Neural progenitor cell (in vitro differentiated cells): ENCODE data around the gene ARHGAP5. TPM values are rescaled to one million over a fixed set of nuclear protein-coding genes. Genes with fewer than 3 reads are reported as not detected.

Source experiments
- DNase-seq: peaks from one replicate; pipeline ENCODE4 v3.0.0-alpha.2; 2016; ENCODE audit warnings: low spot score
- H2AFZ ChIP-seq: fragments of 200-600 bp; sonication (generic); replicated peaks from 2 replicates; pipeline ENCODE4 v1.6.1; 2016; ENCODE audit warnings: antibody characterized with exemption
- H3F3A ChIP-seq: fragments of 200-600 bp; sonication (generic); 2 replicates; pipeline ENCODE4 v1.6.1; 2016; ENCODE audit warnings: antibody characterized with exemption, low read depth
- H3K27ac ChIP-seq: fragments of 200-600 bp; sonication (generic); 2 replicates; pipeline ENCODE4 v1.5.1; 2016; ENCODE audit warnings: mild to moderate bottlenecking
- H3K27me3 ChIP-seq: fragments of 200-600 bp; sonication (generic); 2 replicates; pipeline ENCODE4 v1.6.1; 2016; ENCODE audit warnings: mild to moderate bottlenecking, moderate library complexity
- H3K36me3 ChIP-seq: fragments of 200-600 bp; sonication (generic); 2 replicates; pipeline ENCODE4 v1.5.1; 2016
- H3K4me1 ChIP-seq: fragments of 200-600 bp; sonication (generic); 2 replicates; pipeline ENCODE4 v1.6.1; 2016; ENCODE audit warnings: mixed run types
- H3K4me2 ChIP-seq: fragments of 200-600 bp; sonication (generic); 2 replicates; pipeline ENCODE4 v1.6.1; 2016
- H3K4me3 ChIP-seq: fragments of 200-600 bp; sonication (generic); 2 replicates; pipeline ENCODE4 v1.5.1; 2016
- H3K79me2 ChIP-seq: fragments of 200-600 bp; sonication (generic); 2 replicates; pipeline ENCODE4 v1.6.1; 2016; ENCODE audit warnings: low read depth
- H3K9ac ChIP-seq: fragments of 200-600 bp; sonication (generic); 2 replicates; pipeline ENCODE4 v1.6.1; 2016
- H3K9me3 ChIP-seq: fragments of 200-600 bp; sonication (generic); 2 replicates; pipeline ENCODE4 v1.5.1; 2016; ENCODE audit warnings: low read depth
- H4K20me1 ChIP-seq: fragments of 200-600 bp; sonication (generic); 2 replicates; pipeline ENCODE4 v1.6.1; 2016; ENCODE audit warnings: low read depth
- H3K27ac Mint-ChIP-seq: 3 replicates; pipeline ENCODE4 v1.8.0; 2021; ENCODE audit warnings: mixed read lengths
- H3K27me3 Mint-ChIP-seq: 2 replicates; pipeline ENCODE4 v1.8.0; 2022; ENCODE audit warnings: low read depth, mild to moderate bottlenecking, inconsistent platforms, moderate library complexity, mixed read lengths; ENCODE audit not compliant: insufficient read depth
- H3K36me3 Mint-ChIP-seq: 3 replicates; pipeline ENCODE4 v1.8.0; 2021; ENCODE audit warnings: mixed read lengths
- H3K4me1 Mint-ChIP-seq: 3 replicates; pipeline ENCODE4 v1.8.0; 2021; ENCODE audit warnings: mixed read lengths
- H3K4me3 Mint-ChIP-seq: 3 replicates; pipeline ENCODE4 v1.8.0; 2021; ENCODE audit warnings: mild to moderate bottlenecking, moderate library complexity, mixed read lengths
- H3K9me3 Mint-ChIP-seq: 3 replicates; pipeline ENCODE4 v1.8.0; 2020; ENCODE audit warnings: mixed read lengths
- EZH2 ChIP-seq: fragments of 200-600 bp; sonication (generic); IDR thresholded peaks from 2 replicates; pipeline ENCODE4 v1.6.1; 2017; ENCODE audit warnings: antibody characterized with exemption, mild to moderate bottlenecking, moderate library complexity
- EZH2phosphoT487 ChIP-seq: fragments of 200-600 bp; sonication (generic); IDR thresholded peaks from 2 replicates; pipeline ENCODE4 v1.6.1; 2017; ENCODE audit warnings: antibody characterized with exemption
- total RNA-seq: library from RNA; depleted of rRNA; stranded (reverse); fragments of >200 nt; gene quantifications from 2 replicates; pipeline ENCODE4 v1.2.3, GENCODE V29; 2015; ENCODE audit warnings: low replicate concordance
- TF ChIP-seq, protein P1 (sequence below): fragments of 200-600 bp; sonication (generic); IDR thresholded peaks from 2 replicates; pipeline ENCODE4 v1.5.1; 2017; ENCODE audit warnings: antibody characterized with exemption, mild to moderate bottlenecking

Gene ARHGAP5
- total RNA-seq, 1 donor from 2014 or later: 202 TPM

DNA sequence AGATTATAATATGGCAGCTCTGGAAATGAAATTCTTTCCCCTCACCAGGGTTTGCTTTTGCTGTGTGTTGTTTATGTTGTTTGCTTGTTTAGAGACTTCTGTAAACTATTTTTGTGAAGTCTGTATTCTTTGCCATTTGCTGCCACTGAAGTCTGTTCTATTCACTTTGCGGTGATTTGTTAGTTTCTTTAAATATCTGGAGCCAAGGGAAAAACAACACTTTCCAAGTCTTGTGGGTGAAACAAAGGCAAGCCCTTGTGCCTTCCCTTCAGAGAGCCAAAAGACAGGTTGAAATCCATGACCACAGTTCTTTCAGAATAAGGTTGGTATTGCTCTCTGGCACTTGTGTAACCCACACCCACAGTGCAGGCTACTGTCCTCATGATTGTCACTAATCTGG, 65.2 kb downstream of the ARHGAP5 start:
- H3K27me3 ChIP-seq: no peaks in the 10 kb centered on the region
- Mint-ChIP-seq H3K27me3 (peaks cover 2% of the 10 kb centered on the region), H3K4me3 (no peak overlapping the region), H3K4me1 (no peaks in the 10 kb centered on the region), H3K9me3 (peaks cover 45% of the 10 kb centered on the region), H3K36me3 (peaks cover 59% of the 10 kb centered on the region), H3K27ac (no peak overlapping the region)
- H3K4me1 ChIP-seq: no peaks in the 10 kb centered on the region
- no peak for TF ChIP-seq EZH2
- TF ChIP-seq EZH2phosphoT487: no peak
- TF ChIP-seq, protein P1, sequence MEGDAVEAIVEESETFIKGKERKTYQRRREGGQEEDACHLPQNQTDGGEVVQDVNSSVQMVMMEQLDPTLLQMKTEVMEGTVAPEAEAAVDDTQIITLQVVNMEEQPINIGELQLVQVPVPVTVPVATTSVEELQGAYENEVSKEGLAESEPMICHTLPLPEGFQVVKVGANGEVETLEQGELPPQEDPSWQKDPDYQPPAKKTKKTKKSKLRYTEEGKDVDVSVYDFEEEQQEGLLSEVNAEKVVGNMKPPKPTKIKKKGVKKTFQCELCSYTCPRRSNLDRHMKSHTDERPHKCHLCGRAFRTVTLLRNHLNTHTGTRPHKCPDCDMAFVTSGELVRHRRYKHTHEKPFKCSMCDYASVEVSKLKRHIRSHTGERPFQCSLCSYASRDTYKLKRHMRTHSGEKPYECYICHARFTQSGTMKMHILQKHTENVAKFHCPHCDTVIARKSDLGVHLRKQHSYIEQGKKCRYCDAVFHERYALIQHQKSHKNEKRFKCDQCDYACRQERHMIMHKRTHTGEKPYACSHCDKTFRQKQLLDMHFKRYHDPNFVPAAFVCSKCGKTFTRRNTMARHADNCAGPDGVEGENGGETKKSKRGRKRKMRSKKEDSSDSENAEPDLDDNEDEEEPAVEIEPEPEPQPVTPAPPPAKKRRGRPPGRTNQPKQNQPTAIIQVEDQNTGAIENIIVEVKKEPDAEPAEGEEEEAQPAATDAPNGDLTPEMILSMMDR: no peak
- peaks cover 14% of the 10 kb centered on the region for H4K20me1 ChIP-seq
- H3K9me3 ChIP-seq: no peaks in the 10 kb centered on the region
- no peak for DNase-seq
- H3K36me3 ChIP-seq: peaks cover 6% of the 10 kb centered on the region
- no peak overlapping the region for H3K9ac ChIP-seq
- no peak overlapping the region for H3K4me2 ChIP-seq
- no peak overlapping the region for H2AFZ ChIP-seq
- no peaks in the 10 kb centered on the region for H3F3A ChIP-seq
- no peak overlapping the region for H3K27ac ChIP-seq
- H3K4me3 ChIP-seq: no peak overlapping the region
- peaks cover 83% of the 10 kb centered on the region for H3K79me2 ChIP-seq

DNA sequence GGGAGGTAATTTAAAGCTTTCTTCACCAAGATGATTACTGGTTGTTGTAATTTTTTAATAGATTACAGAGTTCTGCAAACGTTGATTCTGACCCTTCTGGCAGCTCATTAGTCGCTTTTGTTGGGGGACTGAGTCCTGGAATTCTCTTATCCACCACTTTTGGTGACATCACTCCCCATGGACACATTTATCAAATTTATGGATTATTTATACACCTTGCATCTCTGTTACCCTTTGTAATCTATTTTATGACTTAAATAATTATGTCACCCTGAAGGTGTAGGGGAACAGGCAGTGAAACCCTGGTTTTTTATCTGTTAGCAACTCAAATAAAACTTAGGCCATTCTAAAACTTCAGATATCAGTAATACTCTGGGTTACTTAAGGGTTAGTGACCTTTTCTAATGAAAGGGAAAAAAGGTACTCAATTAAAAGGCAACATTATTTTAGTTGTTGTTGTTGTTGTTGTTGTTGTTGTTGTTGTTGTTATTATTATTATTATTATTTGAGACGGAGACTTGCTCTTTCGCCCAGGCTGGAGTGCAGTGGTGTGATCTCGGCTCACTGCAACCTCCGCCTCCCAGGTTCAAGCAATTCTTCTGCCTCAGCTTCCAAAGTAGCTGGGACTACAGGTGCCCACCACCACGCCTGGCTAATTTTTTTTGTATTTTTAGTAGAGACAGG, 65.8 kb downstream of the ARHGAP5 start:
- H3F3A ChIP-seq: no peaks in the 10 kb centered on the region
- no peak overlapping the region for H3K27ac Mint-ChIP-seq
- H2AFZ ChIP-seq: no peak overlapping the region
- H3K4me3 Mint-ChIP-seq: no peak overlapping the region
- H3K9me3 Mint-ChIP-seq: peaks cover 40% of the 10 kb centered on the region
- TF ChIP-seq, protein P1: no peak
- TF ChIP-seq EZH2phosphoT487: no peak
- no peak for TF ChIP-seq EZH2
- H3K4me1 ChIP-seq: no peaks in the 10 kb centered on the region
- no peak for DNase-seq
- no peaks in the 10 kb centered on the region for H3K9me3 ChIP-seq
- peaks cover 56% of the 10 kb centered on the region for H3K36me3 Mint-ChIP-seq
- H3K9ac ChIP-seq: no peak overlapping the region
- peaks cover 77% of the 10 kb centered on the region for H3K79me2 ChIP-seq
- peaks cover 2% of the 10 kb centered on the region for H3K27me3 Mint-ChIP-seq
- no peak overlapping the region for H3K27ac ChIP-seq
- H3K36me3 ChIP-seq: peaks cover 3% of the 10 kb centered on the region
- H3K4me1 Mint-ChIP-seq: no peaks in the 10 kb centered on the region
- H4K20me1 ChIP-seq: peaks cover 14% of the 10 kb centered on the region
- no peak overlapping the region for H3K4me3 ChIP-seq
- H3K4me2 ChIP-seq: no peak overlapping the region
- H3K27me3 ChIP-seq: no peaks in the 10 kb centered on the region

DNA sequence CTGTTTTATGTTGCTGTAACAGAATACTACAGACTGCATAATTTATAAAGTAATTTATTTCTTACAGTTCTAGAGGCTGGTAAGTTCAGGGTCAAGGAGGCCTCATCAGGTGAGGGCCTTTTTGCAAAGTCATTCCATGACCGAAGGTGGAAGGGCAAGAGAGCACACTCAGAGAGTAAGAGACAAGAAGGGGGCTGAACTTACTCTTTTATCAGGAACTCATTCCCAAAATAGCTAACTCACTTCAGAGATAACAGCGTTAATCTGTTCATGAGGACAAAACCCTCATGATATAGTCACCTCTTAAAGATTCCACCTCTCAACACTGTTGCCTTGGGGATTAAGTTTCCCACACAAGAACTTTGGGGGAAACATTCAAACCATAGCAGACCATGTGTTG, 73.3 kb downstream of the ARHGAP5 start:
- Mint-ChIP-seq H3K9me3 (no peaks in the 10 kb centered on the region), H3K27me3 (no peaks in the 10 kb centered on the region), H3K36me3 (peaks cover 32% of the 10 kb centered on the region), H3K27ac (no peak overlapping the region), H3K4me1 (no peaks in the 10 kb centered on the region), H3K4me3 (no peak overlapping the region)
- Histone ChIP-seq H3K4me1 (no peaks in the 10 kb centered on the region), H3K27ac (no peak overlapping the region), H3K27me3 (no peaks in the 10 kb centered on the region), H3K4me3 (no peak overlapping the region), H3K9me3 (no peaks in the 10 kb centered on the region), H3K4me2 (no peak overlapping the region), H3F3A (no peaks in the 10 kb centered on the region), H3K36me3 (peaks cover 16% of the 10 kb centered on the region), H2AFZ (no peak overlapping the region), H4K20me1 (no peaks in the 10 kb centered on the region), H3K9ac (no peak overlapping the region), H3K79me2 (peaks cover 2% of the 10 kb centered on the region)
- TF ChIP-seq, protein P1: no peak
- no peak for TF ChIP-seq EZH2
- no peak for TF ChIP-seq EZH2phosphoT487
- DNase-seq: no peak
